Trophoblast cell (in vitro differentiated cells and primary cell): ENCODE measurements around the gene SBF2.

Experiments
- DNase-seq, 2 donors: peaks; one replicate each; pipeline ENCODE4 v3.0.0-alpha.2; 2016
- H2AFZ ChIP-seq: 2 replicates; pipeline ENCODE4 v1.6.1; 2013; ENCODE audit warnings: low read length, moderate library complexity, mild to moderate bottlenecking; ENCODE audit not compliant: insufficient read depth, poor library complexity
- H2AK5ac ChIP-seq: 2 replicates; pipeline ENCODE4 v1.6.1; 2013; ENCODE audit warnings: mild to moderate bottlenecking, low read length
- H2BK120ac ChIP-seq: 2 replicates; pipeline ENCODE4 v1.6.1; 2013; ENCODE audit warnings: low read length, mild to moderate bottlenecking, moderate library complexity; ENCODE audit not compliant: insufficient read depth, poor library complexity
- H2BK12ac ChIP-seq: 2 replicates; pipeline ENCODE4 v1.6.1; 2013; ENCODE audit warnings: mild to moderate bottlenecking, low read length, moderate library complexity
- H2BK5ac ChIP-seq: 2 replicates; pipeline ENCODE4 v1.6.1; 2013; ENCODE audit warnings: low read length, low read depth, moderate library complexity, mild to moderate bottlenecking; ENCODE audit not compliant: poor library complexity
- H3K14ac ChIP-seq: 2 replicates; pipeline ENCODE4 v1.6.1; 2013; ENCODE audit warnings: mild to moderate bottlenecking, low read length
- H3K18ac ChIP-seq: 2 replicates; pipeline ENCODE4 v1.6.1; 2013; ENCODE audit warnings: mild to moderate bottlenecking, low read length
- H3K23ac ChIP-seq: 2 replicates; pipeline ENCODE4 v1.6.1; 2013; ENCODE audit warnings: low read length
- H3K27ac ChIP-seq: 2 replicates; pipeline ENCODE4 v1.5.1; 2013; ENCODE audit warnings: low read depth, mild to moderate bottlenecking, inconsistent platforms, low read length, moderate library complexity
- H3K27me3 ChIP-seq: 2 replicates; pipeline ENCODE4 v1.6.1; 2013; ENCODE audit warnings: inconsistent platforms, mild to moderate bottlenecking, low read length, moderate library complexity; ENCODE audit not compliant: insufficient read depth
- H3K36me3 ChIP-seq, 2 experiments: 1 replicate in 1 of 2; 2 replicates in 1 of 2; pipeline ENCODE4 v1.6.1; 2013; ENCODE audit warnings: low read length in 2 of 2, mild to moderate bottlenecking in 2 of 2, moderate library complexity in 1 of 2; ENCODE audit not compliant: insufficient read depth in 2 of 2, control insufficient read depth in 1 of 2
- H3K4ac ChIP-seq: 2 replicates; pipeline ENCODE4 v1.6.1; 2013; ENCODE audit warnings: low read depth, mild to moderate bottlenecking, low read length, moderate library complexity
- H3K4me1 ChIP-seq, 2 experiments: 1 replicate in 1 of 2; 2 replicates in 1 of 2; pipeline ENCODE4 v1.6.1; 2013; ENCODE audit warnings: low read length in 2 of 2, mild to moderate bottlenecking in 2 of 2, moderate library complexity in 1 of 2; ENCODE audit not compliant: insufficient read depth in 2 of 2, control insufficient read depth in 1 of 2
- H3K4me2 ChIP-seq: 2 replicates; pipeline ENCODE4 v1.6.1; 2013; ENCODE audit warnings: inconsistent platforms, mild to moderate bottlenecking, low read length, moderate library complexity
- H3K4me3 ChIP-seq: 2 replicates; pipeline ENCODE4 v1.5.1; 2013; ENCODE audit warnings: mild to moderate bottlenecking, low read depth, low read length, inconsistent platforms
- H3K79me1 ChIP-seq: one replicate; pipeline ENCODE4 v1.6.1; 2013; ENCODE audit warnings: low read length
- H3K79me2 ChIP-seq: 2 replicates; pipeline ENCODE4 v1.6.1; 2013; ENCODE audit warnings: low read length, mild to moderate bottlenecking; ENCODE audit not compliant: control insufficient read depth, insufficient read depth, poor library complexity
- H3K9ac ChIP-seq: 2 replicates; pipeline ENCODE4 v1.6.1; 2013; ENCODE audit warnings: mild to moderate bottlenecking, low read length
- H3K9me3 ChIP-seq: 2 replicates; pipeline ENCODE4 v1.6.1; 2013; ENCODE audit warnings: low read depth, mild to moderate bottlenecking, control low read depth, inconsistent platforms, low read length; ENCODE audit not compliant: insufficient read depth
- H4K12ac ChIP-seq: 2 replicates; pipeline ENCODE4 v1.6.1; 2013; ENCODE audit warnings: low read depth, mild to moderate bottlenecking, low read length, moderate library complexity
- H4K8ac ChIP-seq: 2 replicates; pipeline ENCODE4 v1.6.1; 2013; ENCODE audit warnings: low read depth, mild to moderate bottlenecking, low read length, moderate library complexity
- H4K91ac ChIP-seq: one replicate; pipeline ENCODE4 v1.6.1; 2013; ENCODE audit warnings: low read depth, mild to moderate bottlenecking, low read length, moderate library complexity
- WGBS: extraction: QIAGEN DNeasy Blood & Tissue Kit; methylation state at CpG from one replicate; pipeline ENCODE4 v1.1.7; 2013; ENCODE audit warnings: missing lambda C conversion rate; ENCODE audit not compliant: insufficient read length, insufficient coverage; ENCODE audit errors: extremely low coverage; 5-methylcytosine and 5-hydroxymethylcytosine counted together

The SBF2 gene

DNA sequence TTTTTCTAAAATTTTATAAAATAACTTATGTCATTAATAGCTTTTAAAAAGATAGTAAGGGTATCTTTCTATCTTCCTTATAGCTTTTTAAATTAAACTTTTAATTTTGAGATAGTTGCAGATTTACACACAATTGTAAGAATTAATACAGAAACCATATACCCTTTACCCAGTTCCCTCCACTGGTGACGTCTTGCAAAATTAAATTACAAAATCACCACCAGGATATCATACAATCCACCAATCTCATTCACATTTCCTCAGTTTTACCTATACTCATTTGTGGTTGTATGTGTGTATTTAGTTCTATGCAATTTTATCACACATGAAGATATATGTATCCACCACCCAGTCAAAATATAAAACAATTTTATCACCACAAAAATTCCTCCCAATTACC is 10.0 kb downstream of the SBF2 start:
- no peak overlapping the region for H3K18ac ChIP-seq
- no peak overlapping the region for H2BK12ac ChIP-seq
- H3K4me3 ChIP-seq = no peak overlapping the region
- WGBS = no CpG with 5 or more reads among the region's 1 CpG
- no peaks in the 10 kb centered on the region for H3K79me1 ChIP-seq
- no peak overlapping the region for H3K14ac ChIP-seq
- no peak overlapping the region for H3K9ac ChIP-seq
- no peak overlapping the region for H4K8ac ChIP-seq
- H3K36me3 ChIP-seq = peaks cover 0 to 4% of the 10 kb centered on the region in 2 experiments
- no peak overlapping the region for H3K4ac ChIP-seq
- peaks cover 4% of the 10 kb centered on the region for H3K79me2 ChIP-seq
- no peaks in the 10 kb centered on the region for H3K9me3 ChIP-seq
- no peak overlapping the region for H3K27ac ChIP-seq
- H3K23ac ChIP-seq = no peak overlapping the region
- DNase-seq = no peak
- no peak overlapping the region for H2AK5ac ChIP-seq
- H2BK5ac ChIP-seq = no peak overlapping the region
- no peak overlapping the region for H2BK120ac ChIP-seq
- no peaks in the 10 kb centered on the region for H3K27me3 ChIP-seq
- H2AFZ ChIP-seq = no peak overlapping the region
- peaks cover 0 to 2% of the 10 kb centered on the region in 2 experiments for H3K4me1 ChIP-seq
- H4K91ac ChIP-seq = no peak overlapping the region
- H3K4me2 ChIP-seq = no peak overlapping the region
- H4K12ac ChIP-seq = no peak overlapping the region

DNA sequence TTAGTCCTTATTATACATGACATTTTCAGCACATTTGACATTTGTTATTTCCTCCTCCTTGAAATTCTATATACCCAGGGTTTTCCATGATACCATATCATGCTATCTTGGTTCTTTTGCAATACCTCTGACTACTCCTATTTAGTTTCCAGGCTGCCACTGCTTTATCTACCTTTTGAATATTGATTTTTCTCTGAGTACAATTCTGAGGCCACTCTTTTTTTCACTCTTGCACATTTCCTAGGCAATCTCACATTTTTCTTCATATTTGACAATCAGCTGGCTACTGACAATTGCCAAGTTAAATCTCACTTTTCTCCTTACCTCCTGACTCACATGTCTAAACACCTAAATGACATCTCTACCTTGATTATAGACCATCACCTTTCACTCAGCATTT is 11.9 kb downstream of the SBF2 start:
- H3K27me3 ChIP-seq = no peaks in the 10 kb centered on the region
- no peak overlapping the region for H3K4ac ChIP-seq
- no peaks in the 10 kb centered on the region for H3K9me3 ChIP-seq
- no peak overlapping the region for H2BK120ac ChIP-seq
- no peaks in the 10 kb centered on the region for H3K79me1 ChIP-seq
- no peak overlapping the region for H3K4me3 ChIP-seq
- no peak overlapping the region for H4K8ac ChIP-seq
- H3K9ac ChIP-seq = no peak overlapping the region
- no peak overlapping the region for H3K14ac ChIP-seq
- no peak overlapping the region for H3K18ac ChIP-seq
- H2AK5ac ChIP-seq = no peak overlapping the region
- H3K4me1 ChIP-seq = no peaks in the 10 kb centered on the region
- DNase-seq = no peak
- H3K27ac ChIP-seq = no peak overlapping the region
- H2AFZ ChIP-seq = no peak overlapping the region
- H3K23ac ChIP-seq = no peak overlapping the region
- no peak overlapping the region for H4K12ac ChIP-seq
- H4K91ac ChIP-seq = no peak overlapping the region
- H2BK5ac ChIP-seq = no peak overlapping the region
- H3K4me2 ChIP-seq = no peak overlapping the region
- H3K36me3 ChIP-seq = no peaks in the 10 kb centered on the region
- H2BK12ac ChIP-seq = no peak overlapping the region
- no peaks in the 10 kb centered on the region for H3K79me2 ChIP-seq

DNA sequence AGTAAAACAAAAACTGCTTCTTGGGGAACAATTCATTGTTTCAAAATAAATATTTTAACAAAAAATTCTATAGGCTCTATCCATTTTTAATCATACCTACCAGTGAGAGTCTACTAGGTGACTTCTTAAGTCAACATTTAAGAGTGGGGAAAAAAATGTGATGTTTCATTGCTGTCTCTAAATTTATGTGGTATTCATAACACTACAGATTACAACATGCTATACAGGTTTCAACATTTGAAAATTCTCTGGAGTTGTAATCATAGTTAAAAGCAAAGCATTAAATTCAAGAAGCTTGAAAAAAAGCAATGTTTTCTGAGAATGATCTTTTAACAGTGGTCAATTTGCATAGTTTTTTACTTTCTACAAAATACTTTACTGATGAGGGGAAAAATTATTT is 18.3 kb downstream of the SBF2 start:
- Histone ChIP-seq H3K14ac (no peak overlapping the region), H2BK12ac (no peak overlapping the region), H3K4me2 (no peak overlapping the region), H4K8ac (no peak overlapping the region), H3K4me1 (no peaks in the 10 kb centered on the region), H3K4me3 (no peak overlapping the region), H3K23ac (no peak overlapping the region), H3K9me3 (no peaks in the 10 kb centered on the region), H3K9ac (no peak overlapping the region), H2AFZ (no peak overlapping the region), H3K79me2 (no peaks in the 10 kb centered on the region), H3K4ac (no peak overlapping the region), H2AK5ac (no peak overlapping the region), H3K27me3 (no peaks in the 10 kb centered on the region), H4K12ac (no peak overlapping the region), H3K36me3 (no peaks in the 10 kb centered on the region), H3K79me1 (no peaks in the 10 kb centered on the region), H3K18ac (no peak overlapping the region), H4K91ac (no peak overlapping the region), H2BK5ac (no peak overlapping the region), H3K27ac (no peak overlapping the region), H2BK120ac (no peak overlapping the region)
- peak in 1 of 2 donors; percentile 63 for DNase-seq

DNA sequence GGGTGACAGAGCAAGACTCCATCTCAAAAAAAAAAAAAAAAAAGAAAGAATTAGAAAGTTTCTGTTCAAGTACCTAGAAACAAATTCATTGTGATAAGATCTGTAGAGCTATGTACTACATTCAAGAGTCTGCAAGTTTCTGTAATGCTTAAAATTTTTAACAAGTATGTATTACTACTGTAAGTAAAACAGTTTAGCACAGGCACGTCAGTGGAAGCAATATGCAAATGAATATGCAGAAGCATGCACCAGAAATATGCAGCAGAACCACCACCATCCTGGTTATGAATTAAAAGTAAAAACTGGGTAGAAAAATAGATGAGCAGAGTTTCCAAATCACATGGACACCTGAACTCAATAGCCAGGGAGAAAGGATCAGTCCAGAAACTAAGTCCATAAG is 19.3 kb downstream of the SBF2 start:
- no peak overlapping the region for H3K4ac ChIP-seq
- no peak overlapping the region for H2AK5ac ChIP-seq
- no peaks in the 10 kb centered on the region for H3K27me3 ChIP-seq
- H3K9me3 ChIP-seq = no peaks in the 10 kb centered on the region
- WGBS = no CpG with 5 or more reads among the region's 1 CpG
- H3K14ac ChIP-seq = no peak overlapping the region
- no peak overlapping the region for H3K23ac ChIP-seq
- H3K79me1 ChIP-seq = no peaks in the 10 kb centered on the region
- H2BK5ac ChIP-seq = no peak overlapping the region
- no peak overlapping the region for H3K9ac ChIP-seq
- H2BK120ac ChIP-seq = no peak overlapping the region
- H3K79me2 ChIP-seq = no peaks in the 10 kb centered on the region
- H4K8ac ChIP-seq = no peak overlapping the region
- no peak overlapping the region for H2BK12ac ChIP-seq
- H4K91ac ChIP-seq = no peak overlapping the region
- peak; percentile 62 to 91 for DNase-seq
- H3K36me3 ChIP-seq = no peaks in the 10 kb centered on the region
- no peak overlapping the region for H3K18ac ChIP-seq
- no peaks in the 10 kb centered on the region for H3K4me1 ChIP-seq
- H3K4me2 ChIP-seq = no peak overlapping the region
- H4K12ac ChIP-seq = no peak overlapping the region
- no peak overlapping the region for H3K4me3 ChIP-seq
- no peak overlapping the region for H2AFZ ChIP-seq
- no peak overlapping the region for H3K27ac ChIP-seq

DNA sequence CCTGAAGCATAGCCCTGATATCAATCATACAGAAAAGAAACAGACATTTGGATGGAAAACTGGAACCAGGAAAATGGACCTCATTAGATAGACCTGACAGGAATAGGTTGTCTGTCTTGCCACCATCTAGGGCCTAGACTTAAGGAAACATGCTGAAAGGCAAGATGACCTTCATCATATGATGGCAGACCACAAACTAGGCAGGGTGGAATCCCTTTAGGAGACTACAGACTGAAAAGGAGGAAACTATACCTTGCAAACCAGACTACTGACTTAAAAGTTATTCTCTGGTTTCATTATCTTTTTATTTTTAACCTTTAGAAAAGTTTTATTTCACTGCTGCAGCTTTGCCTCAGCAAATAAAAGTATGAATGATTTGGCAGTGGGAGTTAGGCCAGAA is 20.3 kb downstream of the SBF2 start:
- no peak overlapping the region for H4K8ac ChIP-seq
- no peak overlapping the region for H3K4me2 ChIP-seq
- H2BK5ac ChIP-seq = no peak overlapping the region
- H3K23ac ChIP-seq = no peak overlapping the region
- no peaks in the 10 kb centered on the region for H3K27me3 ChIP-seq
- no peak overlapping the region for H3K9ac ChIP-seq
- no peaks in the 10 kb centered on the region for H3K36me3 ChIP-seq
- no peak overlapping the region for H4K12ac ChIP-seq
- H4K91ac ChIP-seq = no peak overlapping the region
- no peak overlapping the region for H3K4me3 ChIP-seq
- H2BK12ac ChIP-seq = no peak overlapping the region
- no peaks in the 10 kb centered on the region for H3K79me1 ChIP-seq
- no peaks in the 10 kb centered on the region for H3K4me1 ChIP-seq
- no peak overlapping the region for H3K18ac ChIP-seq
- H2AK5ac ChIP-seq = no peak overlapping the region
- H3K9me3 ChIP-seq = no peaks in the 10 kb centered on the region
- no peaks in the 10 kb centered on the region for H3K79me2 ChIP-seq
- no peak overlapping the region for H3K14ac ChIP-seq
- H3K27ac ChIP-seq = no peak overlapping the region
- no peak overlapping the region for H3K4ac ChIP-seq
- no peak overlapping the region for H2AFZ ChIP-seq
- H2BK120ac ChIP-seq = no peak overlapping the region
- no peak for DNase-seq
